Activated CD8-positive, alpha-beta T cell treated with anti-CD3 and anti-CD28 coated beads, Interleukin-2, amount 10 ng/mL, durations not matched to agents 7 days and 5 days (primary cell): Measurements from ENCODE around the gene GSG1L. TPM values are rescaled to one million over a fixed set of nuclear protein-coding genes. Genes with fewer than 3 reads are reported as not detected.

ENCODE experiments used
- ATAC-seq: fragments of 150-1000 bp; cut with Tn5 transposase; one replicate; pipeline ENCODE4 v1.10.0; 2021; ENCODE audit warnings: moderate library complexity
- CTCF ChIA-PET: fragments of 350-600 bp; sonication (Branson Sonifier 250); formaldehyde crosslinking; loops from one replicate; lab custom pipeline; 2021; ENCODE audit warnings: antibody characterized with exemption; lab: Charles Lee
- POLR2A ChIA-PET: fragments of 350-600 bp; sonication (Branson Sonifier 250); formaldehyde crosslinking; loops from one replicate; lab custom pipeline; 2021; ENCODE audit warnings: antibody characterized with exemption; lab: Charles Lee
- DNase-seq: peaks from one replicate; pipeline ENCODE4 v3.0.0-alpha.2; 2020
- H3K27ac Mint-ChIP-seq: one replicate; pipeline ENCODE4 v1.8.0; 2021; ENCODE audit warnings: mild to moderate bottlenecking, mixed read lengths
- H3K27me3 Mint-ChIP-seq: one replicate; pipeline ENCODE4 v1.8.0; 2021; ENCODE audit warnings: low read depth, mixed read lengths
- H3K36me3 Mint-ChIP-seq: one replicate; pipeline ENCODE4 v1.8.0; 2021; ENCODE audit warnings: low read depth, mixed read lengths
- H3K4me1 Mint-ChIP-seq: one replicate; pipeline ENCODE4 v1.8.0; 2021; ENCODE audit warnings: low read depth, mixed read lengths
- H3K4me3 Mint-ChIP-seq: one replicate; pipeline ENCODE4 v1.8.0; 2021; ENCODE audit warnings: mild to moderate bottlenecking, mixed read lengths
- H3K9me3 Mint-ChIP-seq: one replicate; pipeline ENCODE4 v1.8.0; 2022; ENCODE audit warnings: mixed read lengths; ENCODE audit not compliant: insufficient read depth
- total RNA-seq, 2 experiments: library from RNA; stranded (reverse); gene quantifications; one replicate each; pipeline ENCODE4 v1.2.3, GENCODE V29; 2021

The GSG1L gene
- total RNA-seq, 2 experiments from 2014 or later, result 0.08 to 0.39 TPM

DNA sequence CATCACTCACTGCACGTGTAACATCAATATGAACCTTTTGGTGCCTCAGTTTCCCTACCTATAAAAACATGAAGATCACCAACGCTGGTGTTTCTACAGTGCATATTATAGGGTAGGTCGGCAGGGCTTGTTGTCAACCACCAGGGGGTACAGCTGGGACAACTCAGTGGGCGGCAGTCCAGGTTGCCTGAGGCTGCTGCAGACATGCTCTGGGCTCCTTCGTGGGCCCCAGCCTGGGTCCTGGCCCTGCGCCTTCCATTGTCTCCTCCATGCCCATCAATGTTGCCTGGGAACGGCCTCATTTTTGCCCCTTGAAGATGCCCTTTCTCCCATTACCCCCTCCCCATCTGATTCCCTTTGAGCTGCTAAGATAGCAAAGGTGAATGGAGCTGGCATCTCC, 89.8 kb downstream of the GSG1L start:
- ChIA-PET CTCF (interaction anchor here (0.8 to 4.3 kb wide), 6 partner anchors 9 to 244 kb away, joined by 3 to 103 read pairs (median 14); no protein-coding TSS in a partner anchor), POLR2A (no interaction called here)
- DNase-seq (peak; percentile 26), ATAC-seq (no peak)
- Mint-ChIP-seq H3K4me3 (no peak overlapping the region), H3K27ac (no peak overlapping the region), H3K9me3 (no peaks in the 10 kb centered on the region), H3K27me3 (peaks cover 26% of the 10 kb centered on the region), H3K36me3 (no peaks in the 10 kb centered on the region), H3K4me1 (peaks cover 7% of the 10 kb centered on the region)

DNA sequence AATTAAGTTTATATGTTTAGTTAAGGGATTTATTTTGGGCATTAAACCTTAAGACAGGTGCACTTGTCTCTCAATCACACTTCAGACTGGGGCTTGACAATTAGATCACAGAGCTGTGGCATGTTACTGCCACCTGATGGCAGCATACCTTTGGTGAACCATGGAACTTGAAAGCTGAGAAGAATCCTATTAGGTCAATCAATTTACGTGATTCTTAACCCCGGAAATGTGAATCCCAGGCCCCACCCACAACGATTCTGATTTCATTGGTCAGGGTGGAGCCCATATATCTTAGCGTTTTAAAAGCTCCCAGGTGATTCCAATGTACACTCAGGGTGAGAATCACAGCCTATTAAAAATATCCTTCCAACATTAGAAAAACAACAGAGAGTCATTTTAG, 91.0 kb downstream of the GSG1L start:
- peaks cover 7% of the 10 kb centered on the region for H3K4me1 Mint-ChIP-seq
- no peaks in the 10 kb centered on the region for H3K36me3 Mint-ChIP-seq
- ChIA-PET POLR2A (no interaction called here), CTCF (interaction anchor here (1.0 to 4.3 kb wide), 12 partner anchors 11 to 337 kb away, joined by 3 to 103 read pairs (median 4); partner anchors contain the start of gene GSG1L)
- H3K9me3 Mint-ChIP-seq, result no peaks in the 10 kb centered on the region
- no peak overlapping the region for H3K27ac Mint-ChIP-seq
- H3K27me3 Mint-ChIP-seq, result peaks cover 26% of the 10 kb centered on the region
- ATAC-seq (peak; percentile 93), DNase-seq (peak; percentile 79)
- H3K4me3 Mint-ChIP-seq, result no peak overlapping the region

DNA sequence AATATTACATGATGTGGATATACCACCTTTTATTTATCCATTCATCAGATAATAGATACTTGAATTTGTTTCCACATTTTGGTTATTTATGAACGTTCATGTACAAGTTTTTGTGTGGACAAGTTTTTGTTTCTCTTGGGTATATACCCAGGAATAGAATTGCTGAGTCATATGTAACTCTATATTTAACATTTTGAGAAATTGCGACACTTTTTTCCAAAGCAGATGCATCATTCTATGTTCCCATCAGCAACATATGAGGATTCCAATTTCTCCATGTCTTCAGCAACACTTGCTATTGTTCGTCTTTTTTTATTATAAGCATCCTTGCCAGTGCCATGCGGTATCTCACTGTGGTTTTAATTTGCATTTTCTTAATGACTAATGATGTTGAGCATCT, 93.9 kb downstream of the GSG1L start:
- Mint-ChIP-seq H3K4me3 (no peak overlapping the region), H3K9me3 (no peaks in the 10 kb centered on the region), H3K4me1 (peaks cover 7% of the 10 kb centered on the region), H3K27ac (no peak overlapping the region), H3K27me3 (peaks cover 21% of the 10 kb centered on the region), H3K36me3 (no peaks in the 10 kb centered on the region)
- CTCF ChIA-PET, result no interaction called here
- ATAC-seq (no peak), DNase-seq (no peak)
- POLR2A ChIA-PET, result no interaction called here

DNA sequence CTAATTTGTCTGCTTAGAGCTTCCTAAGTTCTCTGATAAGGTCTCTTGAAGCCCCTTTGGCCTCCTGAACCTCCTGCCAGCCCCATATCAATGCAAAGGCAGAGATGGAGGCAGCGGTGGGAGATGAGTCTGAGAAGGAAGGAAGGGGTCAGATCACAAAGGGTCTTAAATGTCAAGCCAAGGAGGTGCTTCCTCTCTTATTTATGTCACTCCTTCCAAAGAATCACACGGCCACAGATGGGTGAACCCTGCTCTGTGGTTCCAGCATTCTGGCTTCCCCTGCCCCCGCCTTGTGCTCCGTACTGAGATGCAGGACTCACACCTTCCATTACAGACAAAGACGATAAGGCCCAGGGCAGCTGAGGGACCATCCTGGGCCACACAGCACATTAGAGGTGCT, 96.3 kb downstream of the GSG1L start:
- Mint-ChIP-seq H3K4me3 (no peak overlapping the region), H3K36me3 (no peaks in the 10 kb centered on the region), H3K27ac (no peak overlapping the region), H3K4me1 (no peaks in the 10 kb centered on the region), H3K27me3 (peaks cover 21% of the 10 kb centered on the region), H3K9me3 (no peaks in the 10 kb centered on the region)
- DNase-seq (no peak), ATAC-seq (no peak)
- ChIA-PET POLR2A (no interaction called here), CTCF (interaction anchor here (1.3 kb wide), 1 partner anchor 104 kb away, joined by 3 read pairs; no protein-coding TSS in a partner anchor)

DNA sequence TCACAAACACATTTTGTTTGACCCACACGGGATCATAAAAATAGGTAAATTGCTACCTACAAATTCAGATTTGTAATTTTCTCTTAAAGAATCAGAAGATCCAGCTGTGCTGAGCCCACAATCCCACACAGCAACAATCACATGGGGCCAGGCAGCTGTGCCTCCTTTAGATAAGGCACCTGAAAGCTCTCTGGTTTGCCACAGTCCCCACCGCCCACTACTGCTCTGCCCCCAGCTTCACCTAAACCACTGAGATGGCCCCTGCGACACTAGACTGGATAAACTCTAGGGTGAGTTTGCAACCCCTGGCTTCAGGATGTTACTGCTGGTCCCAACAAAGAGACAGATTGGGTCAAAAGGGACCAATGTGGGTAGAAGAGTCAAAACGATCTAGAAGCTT, 96.8 kb downstream of the GSG1L start:
- Mint-ChIP-seq H3K36me3 (no peaks in the 10 kb centered on the region), H3K4me3 (no peak overlapping the region), H3K27me3 (peaks cover 18% of the 10 kb centered on the region), H3K27ac (no peak overlapping the region), H3K4me1 (no peaks in the 10 kb centered on the region), H3K9me3 (no peaks in the 10 kb centered on the region)
- CTCF ChIA-PET, result interaction anchor here (1.3 kb wide), 1 partner anchor 105 kb away, joined by 3 read pairs; no protein-coding TSS in a partner anchor
- no peak for ATAC-seq
- POLR2A ChIA-PET, result no interaction called here
- no peak for DNase-seq

DNA sequence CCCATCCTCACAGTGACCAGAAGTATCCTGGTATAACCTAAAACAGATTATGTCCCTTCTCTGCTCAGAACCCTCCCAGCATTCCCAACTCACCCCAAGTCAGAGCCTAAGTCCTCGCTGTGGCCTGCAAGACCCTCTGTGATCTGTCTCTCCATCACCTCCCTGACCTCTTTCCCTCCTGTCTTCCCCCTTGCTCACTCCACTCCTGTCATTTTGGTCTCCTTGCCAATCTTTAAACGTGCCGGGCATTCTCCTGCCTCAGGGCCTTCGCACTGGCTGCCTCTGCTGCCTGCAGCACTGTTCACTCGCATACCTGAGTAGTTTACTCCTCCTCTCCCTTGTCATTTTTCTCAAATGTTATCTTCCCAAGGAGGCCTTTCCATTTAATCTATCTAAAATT, 97.7 kb downstream of the GSG1L start:
- CTCF ChIA-PET, result interaction anchor here (1.3 kb wide), 1 partner anchor 106 kb away, joined by 3 read pairs; no protein-coding TSS in a partner anchor
- Mint-ChIP-seq H3K27me3 (peaks cover 16% of the 10 kb centered on the region), H3K4me1 (no peaks in the 10 kb centered on the region), H3K27ac (no peak overlapping the region), H3K4me3 (no peak overlapping the region), H3K36me3 (no peaks in the 10 kb centered on the region), H3K9me3 (no peaks in the 10 kb centered on the region)
- DNase-seq (no peak), ATAC-seq (no peak)
- POLR2A ChIA-PET, result no interaction called here

DNA sequence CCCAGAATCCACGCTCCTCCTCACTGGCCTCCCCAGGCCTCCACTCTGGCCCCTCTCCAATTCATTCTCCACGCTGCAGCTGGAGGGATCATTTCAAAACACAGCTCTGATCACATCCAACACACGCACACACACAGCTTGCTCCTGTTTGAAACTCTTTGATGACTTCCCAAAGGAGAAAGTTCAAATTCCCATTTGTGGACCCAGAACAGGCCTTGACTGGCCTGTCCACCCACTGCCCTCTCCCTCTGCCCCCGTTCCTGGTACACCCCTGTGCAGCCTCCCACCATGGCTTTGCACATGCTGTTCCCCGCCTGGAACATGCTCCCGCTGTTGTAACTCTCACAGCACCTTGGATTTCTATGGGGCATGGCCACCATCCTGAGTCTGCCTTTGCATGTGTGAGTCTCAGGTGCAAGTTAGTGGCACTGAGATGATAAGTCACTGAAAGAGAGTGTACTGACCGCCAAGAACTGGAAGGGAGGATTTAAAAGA, 100.0 kb downstream of the GSG1L start:
- Mint-ChIP-seq H3K4me1 (no peaks in the 10 kb centered on the region), H3K4me3 (no peak overlapping the region), H3K9me3 (no peaks in the 10 kb centered on the region), H3K27me3 (peaks cover 9% of the 10 kb centered on the region), H3K36me3 (no peaks in the 10 kb centered on the region), H3K27ac (no peak overlapping the region)
- ChIA-PET POLR2A (no interaction called here), CTCF (no interaction called here)
- no peak for ATAC-seq
- DNase-seq, result no peak

DNA sequence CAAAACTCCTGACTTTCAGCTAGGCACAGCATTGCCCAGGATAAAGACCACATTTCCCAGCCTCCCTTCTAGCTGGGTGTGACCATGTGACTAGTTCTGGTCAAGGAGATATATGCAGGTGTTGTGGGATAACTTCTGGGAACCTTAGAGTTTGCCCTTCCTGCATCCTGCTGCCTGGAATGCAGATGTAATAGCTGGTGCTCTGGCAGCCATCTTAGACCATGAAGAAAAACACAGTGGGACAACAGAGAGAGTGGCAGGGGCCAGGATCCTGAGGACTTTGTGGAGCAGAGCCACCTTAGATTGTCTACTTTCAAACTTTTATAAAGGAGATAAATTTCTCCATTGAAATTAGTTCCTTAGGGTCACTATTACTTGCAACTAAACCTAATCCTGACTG, 101.3 kb downstream of the GSG1L start:
- POLR2A ChIA-PET, result no interaction called here
- Mint-ChIP-seq H3K27ac (no peak overlapping the region), H3K4me1 (no peaks in the 10 kb centered on the region), H3K9me3 (peaks cover 5% of the 10 kb centered on the region), H3K36me3 (no peaks in the 10 kb centered on the region), H3K27me3 (peaks cover 9% of the 10 kb centered on the region), H3K4me3 (no peak overlapping the region)
- ATAC-seq (no peak), DNase-seq (no peak)
- CTCF ChIA-PET, result no interaction called here

DNA sequence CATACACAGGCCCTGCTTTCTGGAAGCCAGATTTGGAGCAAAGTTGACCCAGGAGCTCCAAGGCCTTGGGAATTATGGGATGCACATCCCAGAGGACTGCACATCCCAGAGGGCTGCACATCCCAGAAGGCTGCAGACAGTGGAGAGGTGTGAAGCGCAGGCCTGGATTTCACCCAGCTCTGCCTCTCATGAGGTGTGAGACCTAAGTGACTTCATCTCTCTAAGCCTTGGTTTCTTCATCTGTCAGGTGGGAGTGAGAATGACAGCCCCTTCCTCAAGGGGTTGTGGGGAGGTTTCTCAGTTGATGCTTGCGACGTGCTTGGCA, 102.3 kb downstream of the GSG1L start:
- H3K36me3 Mint-ChIP-seq, result no peaks in the 10 kb centered on the region
- ChIA-PET CTCF (no interaction called here), POLR2A (no interaction called here)
- ATAC-seq, result no peak
- H3K27ac Mint-ChIP-seq, result no peak overlapping the region
- H3K9me3 Mint-ChIP-seq, result peaks cover 5% of the 10 kb centered on the region
- no peak for DNase-seq
- H3K4me1 Mint-ChIP-seq, result no peaks in the 10 kb centered on the region
- H3K4me3 Mint-ChIP-seq, result no peak overlapping the region
- peaks cover 9% of the 10 kb centered on the region for H3K27me3 Mint-ChIP-seq

DNA sequence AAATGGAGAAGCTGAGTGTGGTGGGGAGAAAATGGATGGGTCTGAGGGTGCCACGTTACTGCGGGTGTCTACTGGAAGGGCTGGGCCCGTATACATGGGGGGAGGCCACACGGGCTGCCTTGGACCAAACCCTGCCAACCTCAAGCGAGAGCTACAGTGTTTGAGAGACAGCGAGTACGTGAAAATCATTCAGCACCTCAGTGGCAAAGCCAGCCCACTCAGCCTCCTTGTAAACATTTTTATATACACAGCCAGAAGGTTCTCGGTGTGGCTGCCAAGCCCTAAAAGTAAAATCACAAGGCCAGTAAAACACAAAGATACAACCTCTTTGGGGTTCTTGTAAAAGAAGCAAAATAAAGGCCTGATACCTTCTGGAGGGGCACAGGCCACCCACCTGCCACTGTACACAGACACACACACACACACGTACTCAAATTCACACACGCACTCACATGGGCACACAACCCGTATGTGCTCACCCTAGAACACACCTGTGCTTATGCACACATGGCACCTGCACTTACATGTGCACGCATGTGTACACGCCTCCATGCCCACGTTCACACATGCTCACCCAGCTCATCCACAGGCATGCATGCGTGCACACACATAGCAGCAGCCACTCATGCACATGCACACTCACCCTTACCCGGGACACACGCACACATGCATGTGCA, 102.8 kb downstream of the GSG1L start:
- POLR2A ChIA-PET, result no interaction called here
- CTCF ChIA-PET, result no interaction called here
- no peaks in the 10 kb centered on the region for H3K36me3 Mint-ChIP-seq

DNA sequence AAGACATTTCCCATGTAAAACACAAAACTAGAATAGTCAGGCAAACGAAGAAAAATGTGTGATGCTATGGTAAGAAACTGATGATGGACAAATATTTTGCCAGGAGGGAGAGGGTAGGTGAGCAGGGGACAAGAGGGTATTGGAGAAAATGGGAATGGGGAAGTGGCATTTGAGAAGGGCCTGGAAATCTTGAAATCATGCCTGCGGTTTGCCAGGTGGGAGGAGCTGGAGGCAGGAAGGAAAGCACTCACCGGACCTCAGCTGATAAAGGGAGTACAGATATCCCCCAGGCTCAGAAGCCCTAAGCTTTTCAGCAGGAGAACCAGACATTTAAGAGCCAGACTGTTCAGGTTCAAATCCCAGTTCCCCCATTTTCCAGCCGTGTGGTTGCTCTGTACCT, 103.6 kb downstream of the GSG1L start:
- Mint-ChIP-seq H3K4me1 (no peaks in the 10 kb centered on the region), H3K27ac (no peak overlapping the region), H3K36me3 (no peaks in the 10 kb centered on the region), H3K9me3 (peaks cover 12% of the 10 kb centered on the region), H3K27me3 (peaks cover 2% of the 10 kb centered on the region), H3K4me3 (no peak overlapping the region)
- CTCF ChIA-PET, result no interaction called here
- POLR2A ChIA-PET, result no interaction called here
- DNase-seq (no peak), ATAC-seq (no peak)

More for the DNA sequence above, 102.8 kb downstream of the GSG1L start:
- DNase-seq (no peak), ATAC-seq (no peak)
- no peak overlapping the region for H3K27ac Mint-ChIP-seq
- H3K27me3 Mint-ChIP-seq, result peaks cover 6% of the 10 kb centered on the region
- H3K9me3 Mint-ChIP-seq, result peaks cover 5% of the 10 kb centered on the region
- H3K4me3 Mint-ChIP-seq, result no peak overlapping the region
- H3K4me1 Mint-ChIP-seq, result no peaks in the 10 kb centered on the region

DNA sequence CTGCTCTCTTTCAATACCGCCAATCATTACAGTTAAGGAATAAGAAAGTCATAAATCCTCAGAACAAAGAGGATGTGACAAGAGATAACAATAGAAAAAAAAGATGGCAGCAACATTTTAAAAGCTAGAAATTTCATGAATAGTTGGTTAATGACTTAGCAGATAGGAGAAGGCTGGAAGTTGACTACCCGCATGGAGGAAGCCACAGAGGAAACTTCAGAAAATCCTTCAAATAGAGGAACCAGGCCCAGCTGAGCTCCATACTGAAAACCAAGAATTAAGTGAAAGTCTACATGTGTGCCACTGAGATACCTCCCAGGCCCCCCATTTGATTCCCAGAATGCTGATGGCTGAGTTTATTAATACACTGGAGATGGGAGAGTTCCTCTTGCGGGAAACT, 109.3 kb downstream of the GSG1L start:
- no peak overlapping the region for H3K27ac Mint-ChIP-seq
- ChIA-PET POLR2A (no interaction called here), CTCF (no interaction called here)
- peaks cover 15% of the 10 kb centered on the region for H3K27me3 Mint-ChIP-seq
- H3K36me3 Mint-ChIP-seq, result no peaks in the 10 kb centered on the region
- peaks cover 14% of the 10 kb centered on the region for H3K9me3 Mint-ChIP-seq
- no peak overlapping the region for H3K4me3 Mint-ChIP-seq
- H3K4me1 Mint-ChIP-seq, result no peaks in the 10 kb centered on the region
- ATAC-seq (no peak), DNase-seq (no peak)
